HepG2 (cell line): ENCODE results near the gene CSNK1D. TPM values are rescaled to one million over a fixed set of nuclear protein-coding genes. Genes with fewer than 3 reads are reported as not detected.

Experiments used
- ATAC-seq: fragments of 200-7000 bp; cut with Tn5 transposase; 3 replicates; pipeline ENCODE4 v1.9.1; 2020; ENCODE audit warnings: mild to moderate bottlenecking, moderate library complexity
- BruUV-seq: library from RNA; stranded (reverse); fragments of 400-500 nt; replicated peaks from 2 replicates; lab custom pipeline; 2021; lab: Mats Ljungman, UMichigan
- CTCF ChIA-PET: fragments of 300-600 bp; formaldehyde crosslinking; extraction: SDS; loops from one replicate; lab custom pipeline; 2021; ENCODE audit warnings: low total read pairs, inconsistent platforms, low intra/inter-chr PET ratio; lab: Yijun Ruan, JAX
- POLR2A ChIA-PET: fragments of 350-600 bp; sonication (Branson Sonifier 250); formaldehyde crosslinking; loops from one replicate; lab custom pipeline; 2020; ENCODE audit warnings: antibody characterized with exemption, inconsistent platforms; lab: Yijun Ruan, JAX
- DNase-seq: peaks from one replicate; pipeline ENCODE4 v3.0.0-alpha.2; 2015; ENCODE audit warnings: low spot score
- FAIRE-seq: peaks from 3 replicates; lab custom pipeline; 2011; peaks lifted over from hg19 to GRCh38; lab: Jason Lieb, UNC
- H2AFZ ChIP-seq: one replicate; pipeline ENCODE4 v1.6.1; 2011; ENCODE audit warnings: low read length, inconsistent platforms
- H3K27ac ChIP-seq: fragments of 300-600 bp; 3 replicates; pipeline ENCODE4 v1.8.0; 2011; ENCODE audit warnings: mixed run types, mild to moderate bottlenecking, mixed read lengths, low read length, inconsistent platforms; ENCODE audit not compliant: insufficient read depth; ENCODE audit errors: extremely low read length
- H3K27me3 ChIP-seq, 2 experiments: fragments of 200-600 bp in 1 of 2; 2 replicates in 1 of 2; 3 replicates in 1 of 2; pipeline versions ENCODE4 v1.6.0 to v1.8.0; 2011; ENCODE audit warnings: low read length in 2 of 2, mild to moderate bottlenecking in 2 of 2, moderate library complexity in 2 of 2, inconsistent platforms in 1 of 2; ENCODE audit not compliant: insufficient read depth in 2 of 2, control insufficient read depth in 1 of 2
- H3K36me3 ChIP-seq, 2 experiments: fragments of 200-600 bp in 1 of 2; replicated peaks in 1 of 2; 2 replicates in 1 of 2; 3 replicates in 1 of 2; pipeline versions ENCODE4 v1.5.1 to v1.8.0; 2011; ENCODE audit warnings: low read length in 2 of 2, inconsistent platforms in 1 of 2; ENCODE audit not compliant: insufficient read depth in 2 of 2, control insufficient read depth in 1 of 2
- H3K4me1 ChIP-seq: 2 replicates; pipeline ENCODE4 v1.5.1; 2012; ENCODE audit warnings: low read length, inconsistent platforms; ENCODE audit not compliant: insufficient read depth
- H3K4me2 ChIP-seq: 2 replicates; pipeline ENCODE4 v1.6.0; 2011; ENCODE audit warnings: low read depth, low read length, inconsistent platforms
- H3K4me3 ChIP-seq, 3 experiments: fragments of 200-600 bp in 1 of 3; sonication (generic), shearing (Covaris generic) in 1 of 3; replicated peaks in 1 of 3; 2 replicates each; pipeline ENCODE4 v1.5.1; 2011 to 2016; ENCODE audit warnings: low read length in 3 of 3, inconsistent platforms in 2 of 3, low read depth in 2 of 3, mild to moderate bottlenecking in 2 of 3, control low read depth in 1 of 3, mixed read lengths in 1 of 3; ENCODE audit not compliant: insufficient read depth in 1 of 3
- H3K79me2 ChIP-seq: one replicate; pipeline ENCODE4 v1.6.1; 2011; ENCODE audit warnings: low read length, inconsistent platforms; ENCODE audit not compliant: insufficient read depth
- H3K9ac ChIP-seq: 2 replicates; pipeline ENCODE4 v1.6.0; 2011; ENCODE audit warnings: mild to moderate bottlenecking, low read depth, low read length, inconsistent platforms; ENCODE audit not compliant: insufficient read depth
- H3K9me3 ChIP-seq: 2 replicates; pipeline ENCODE4 v1.5.1; 2012; ENCODE audit warnings: mild to moderate bottlenecking, low read length
- H4K20me1 ChIP-seq: 2 replicates; pipeline ENCODE4 v1.6.0; 2011; ENCODE audit warnings: inconsistent platforms, mild to moderate bottlenecking, low read length, moderate library complexity; ENCODE audit not compliant: insufficient read depth
- FOSL1 ChIP-seq: sonication (generic); formaldehyde crosslinking; IDR thresholded peaks from 2 replicates; pipeline ENCODE4 v1.9.0; 2021; ENCODE audit warnings: missing genetic modification reagents, borderline replicate concordance
- KLF9 ChIP-seq: IDR thresholded peaks from 2 replicates; pipeline ENCODE4 v1.6.1; 2016; ENCODE audit warnings: low read depth
- MAFG ChIP-seq: sonication (generic); formaldehyde crosslinking; IDR thresholded peaks from 2 replicates; pipeline ENCODE4 v1.5.1; 2020; ENCODE audit warnings: mild to moderate bottlenecking, missing genetic modification reagents
- RBM39 ChIP-seq: fragments of 200-400 bp; formaldehyde crosslinking; IDR thresholded peaks from one replicate; pipeline ENCODE4 v1.6.1; 2018; ENCODE audit warnings: antibody characterized with exemption, mild to moderate bottlenecking, low read depth, low read length; ENCODE audit not compliant: poor library complexity, severe bottlenecking
- TRAFD1 ChIP-seq: sonication (generic); formaldehyde crosslinking; IDR thresholded peaks from 2 replicates; pipeline ENCODE4 v1.5.1; 2020; ENCODE audit warnings: missing genetic modification reagents, mild to moderate bottlenecking, borderline replicate concordance
- ZNF224 ChIP-seq: sonication (generic); formaldehyde crosslinking; IDR thresholded peaks from 2 replicates; pipeline ENCODE4 v1.5.0; 2020; ENCODE audit warnings: mild to moderate bottlenecking, missing genetic modification reagents
- ZNF24 ChIP-seq: fragments of 450-650 bp; IDR thresholded peaks from 2 replicates; pipeline ENCODE4 v1.6.1; 2017; ENCODE audit warnings: antibody characterized with exemption, mild to moderate bottlenecking
- ZNF512 ChIP-seq: sonication (generic); formaldehyde crosslinking; IDR thresholded peaks from 2 replicates; pipeline ENCODE4 v1.4.0; 2020; ENCODE audit warnings: mild to moderate bottlenecking, missing genetic modification reagents
- ZNF674 ChIP-seq: sonication (generic); formaldehyde crosslinking; IDR thresholded peaks from 2 replicates; pipeline ENCODE4 v1.5.0; 2020; ENCODE audit warnings: low read depth, mild to moderate bottlenecking, missing genetic modification reagents
- ZNF737 ChIP-seq: sonication (generic); formaldehyde crosslinking; IDR thresholded peaks from 2 replicates; pipeline ENCODE4 v1.5.0; 2020; ENCODE audit warnings: missing genetic modification reagents, mild to moderate bottlenecking, borderline replicate concordance
- WGBS: methylation state at CpG from one replicate; pipeline ENCODE4 v1.1.6; 2017; ENCODE audit warnings: low lambda C conversion rate; 5-methylcytosine and 5-hydroxymethylcytosine counted together
- in situ Hi-C: cut with HindIII; loops from 2 replicates; pipeline ENCODE4 v1.10.0; 2017; ENCODE audit warnings: low pct_unique_long_range_greater_than_20kb; ENCODE audit not compliant: extremely low pct_ligation_motif_present
- intact Hi-C: fragments of 100-400 bp; cut with micrococcal nuclease; formaldehyde crosslinking; loops from one replicate; pipeline ENCODE4 v1.10.0; 2022; ENCODE audit not compliant: unreplicated experiment
- polyA plus RNA-seq, 8 experiments: library from polyadenylated mRNA; depleted of rRNA in 3 of 8; stranded (reverse) in 7 of 8; unstranded in 1 of 8; fragments of >200 nt; fragmentation: Illumina TruSeq in 4 of 8; extraction: Trizol in 4 of 8; gene quantifications; 2 replicates each; pipeline versions ENCODE4 v1.2.1 to v1.2.3, GENCODE V29; 2011 to 2016; ENCODE audit warnings: low read depth in 4 of 8, missing spikeins in 1 of 8, mixed read lengths in 1 of 8; ENCODE audit not compliant: insufficient read depth in 1 of 8
- total RNA-seq, 5 experiments: library from RNA; depleted of rRNA; stranded (reverse); fragments of >200 nt; fragmentation: Illumina TruSeq; extraction: Trizol; gene quantifications; 2 replicates each; pipeline ENCODE4 v1.2.3, GENCODE V29; 2016; ENCODE audit warnings: low read depth in 1 of 5
- TF ChIP-seq, protein P1 (sequence below): sonication (generic); formaldehyde crosslinking; IDR thresholded peaks from 2 replicates; pipeline ENCODE4 v1.8.0; 2022; ENCODE audit warnings: missing genetic modification reagents, mild to moderate bottlenecking, moderate library complexity, borderline replicate concordance
- TF ChIP-seq, protein P2 (sequence below): sonication (generic); formaldehyde crosslinking; IDR thresholded peaks from 2 replicates; pipeline ENCODE4 v1.4.0; 2020; ENCODE audit warnings: missing genetic modification reagents

CSNK1D gene
- total and polyA plus RNA-seq, 2 of the 13 experiments (the other 11 are each of a cell fraction or from before 2014, with no cell fraction given), result 31.5 to 128 TPM

DNA sequence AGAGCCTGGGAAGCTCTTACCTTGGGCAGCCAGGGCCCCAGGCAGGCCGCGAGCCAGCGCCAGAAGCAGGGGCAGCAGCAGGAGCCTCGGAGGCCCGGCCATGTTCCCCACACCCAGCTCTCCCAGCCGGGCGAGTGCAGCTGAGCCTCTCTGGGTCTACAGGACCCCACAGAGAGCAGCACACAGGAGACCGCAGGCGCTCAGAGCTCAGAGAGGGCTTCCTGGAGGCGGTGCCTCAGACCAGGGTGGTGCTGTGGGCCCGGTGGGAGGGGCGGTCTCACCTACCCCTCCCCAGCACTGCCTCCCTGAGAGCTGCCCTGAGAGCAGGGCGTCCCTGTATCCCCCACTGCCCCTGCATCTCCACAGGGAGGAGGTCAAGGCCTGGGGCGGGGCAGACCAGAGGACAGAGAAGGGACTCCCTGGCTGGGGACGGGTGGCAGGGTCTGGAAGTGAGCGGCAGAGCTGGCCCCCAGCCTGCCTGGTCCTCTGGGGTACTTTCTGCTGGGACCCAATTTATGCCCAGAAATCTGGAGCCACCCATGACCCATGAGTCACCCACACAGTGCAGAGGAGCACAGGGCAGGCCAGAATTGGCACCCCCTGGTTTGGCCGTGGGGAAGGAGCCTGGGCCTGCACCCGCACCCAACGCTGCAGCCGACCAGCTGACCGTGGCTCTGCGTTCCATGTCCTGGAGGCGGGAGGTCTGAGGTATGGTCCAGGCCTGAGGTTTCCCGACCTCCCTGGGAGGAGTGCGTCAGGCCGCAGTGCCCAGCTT, 44.1 kb upstream of the CSNK1D start, which contains the start of gene CD7 (continued):
- TF ChIP-seq ZNF674 (CRISPR knock-in tag) (no peak), MAFG (CRISPR knock-in tag) (no peak), ZNF737 (CRISPR knock-in tag) (no peak)

DNA sequence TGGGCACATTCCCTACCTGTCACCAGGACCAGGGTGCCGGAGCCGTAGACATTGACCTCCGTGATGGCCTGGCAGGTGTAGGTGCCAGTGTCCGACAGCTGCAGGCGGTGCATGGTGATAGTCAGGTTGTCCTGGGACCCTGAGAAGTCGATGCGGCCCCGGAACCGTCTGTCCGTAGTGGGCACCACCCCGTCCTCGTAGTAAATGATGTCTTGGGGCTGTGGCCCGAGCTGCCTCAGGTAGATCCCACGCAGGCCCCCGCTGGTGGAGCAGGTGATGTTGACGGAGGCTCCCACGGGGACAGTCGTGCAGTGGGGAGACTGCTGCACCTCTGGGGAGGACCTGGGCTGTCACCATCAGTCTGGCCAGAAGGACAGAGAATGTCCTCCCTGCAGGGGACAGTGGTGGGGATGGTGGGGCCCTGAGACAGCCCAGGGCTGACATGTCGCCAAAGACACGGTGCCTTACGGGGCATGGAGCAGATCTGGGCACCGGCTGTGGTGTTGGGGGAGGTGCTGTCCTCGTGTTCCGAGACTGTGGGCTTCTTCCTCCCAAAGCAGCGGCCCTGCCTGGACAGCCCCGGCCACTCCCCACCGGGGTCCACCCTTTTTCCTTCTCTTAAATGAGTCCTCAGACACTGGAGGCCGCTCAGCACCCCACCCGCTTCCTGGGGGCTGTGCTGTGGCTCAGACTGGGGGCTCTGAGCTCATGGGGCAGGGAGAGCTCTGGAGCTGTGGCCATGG, 43.3 kb upstream of the CSNK1D start:
- H3K27ac ChIP-seq, result peak overlapping the region; percentile 54
- H3K4me1 ChIP-seq, result peaks cover 63% of the 10 kb centered on the region
- intact Hi-C loops, result loop anchor here (1.0 kb wide), 2 partner anchors 50 to 75 kb away; no protein-coding TSS in a partner anchor
- H3K27me3 ChIP-seq, result no peaks in the 10 kb centered on the region; a peak in 1 of 5 replicates
- DNase-seq (no peak), ATAC-seq (peak; percentile 34), FAIRE-seq (no peak)
- ChIA-PET CTCF (interaction anchor here (1.0 kb wide), 1 partner anchor 16 kb away, joined by 3 read pairs; no protein-coding TSS in a partner anchor), POLR2A (interaction anchor here (0.8 to 2.6 kb wide), 19 partner anchors 8 to 260 kb away, joined by 3 to 152 read pairs (median 8); partner anchors contain the start of genes CSNK1D and SLC16A3)
- peak overlapping the region; percentile 64 for H3K9ac ChIP-seq
- no peaks in the 10 kb centered on the region for H3K9me3 ChIP-seq
- 43% methylated on average over 9 of the region's 29 CpGs for WGBS
- H2AFZ ChIP-seq, result no peak overlapping the region
- in situ Hi-C loops, result no loop called here
- H3K79me2 ChIP-seq, result peaks cover 3% of the 10 kb centered on the region
- TSS peak; percentile 54 for BruUV-seq
- H3K36me3 ChIP-seq, result no peaks in the 10 kb centered on the region
- H4K20me1 ChIP-seq, result no peaks in the 10 kb centered on the region
- H3K4me3 ChIP-seq, result peak overlapping the region; percentile 63 to 72 (median 69)
- peak overlapping the region; percentile 88 for H3K4me2 ChIP-seq
- TF ChIP-seq, protein P1, sequence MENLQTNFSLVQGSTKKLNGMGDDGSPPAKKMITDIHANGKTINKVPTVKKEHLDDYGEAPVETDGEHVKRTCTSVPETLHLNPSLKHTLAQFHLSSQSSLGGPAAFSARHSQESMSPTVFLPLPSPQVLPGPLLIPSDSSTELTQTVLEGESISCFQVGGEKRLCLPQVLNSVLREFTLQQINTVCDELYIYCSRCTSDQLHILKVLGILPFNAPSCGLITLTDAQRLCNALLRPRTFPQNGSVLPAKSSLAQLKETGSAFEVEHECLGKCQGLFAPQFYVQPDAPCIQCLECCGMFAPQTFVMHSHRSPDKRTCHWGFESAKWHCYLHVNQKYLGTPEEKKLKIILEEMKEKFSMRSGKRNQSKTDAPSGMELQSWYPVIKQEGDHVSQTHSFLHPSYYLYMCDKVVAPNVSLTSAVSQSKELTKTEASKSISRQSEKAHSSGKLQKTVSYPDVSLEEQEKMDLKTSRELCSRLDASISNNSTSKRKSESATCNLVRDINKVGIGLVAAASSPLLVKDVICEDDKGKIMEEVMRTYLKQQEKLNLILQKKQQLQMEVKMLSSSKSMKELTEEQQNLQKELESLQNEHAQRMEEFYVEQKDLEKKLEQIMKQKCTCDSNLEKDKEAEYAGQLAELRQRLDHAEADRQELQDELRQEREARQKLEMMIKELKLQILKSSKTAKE (CRISPR knock-in tag), result no peak
- TF ChIP-seq KLF9 (CRISPR knock-in tag) (no peak), ZNF24 (no peak), ZNF512 (CRISPR knock-in tag) (no peak), RBM39 (no peak), TRAFD1 (CRISPR knock-in tag) (peak; percentile 36; the same call in 1 of the 2 replicates), ZNF224 (0 out of 2 replicates have a peak, but pooled peaks have one; percentile 27), FOSL1 (no peak)
- TF ChIP-seq, protein P2, sequence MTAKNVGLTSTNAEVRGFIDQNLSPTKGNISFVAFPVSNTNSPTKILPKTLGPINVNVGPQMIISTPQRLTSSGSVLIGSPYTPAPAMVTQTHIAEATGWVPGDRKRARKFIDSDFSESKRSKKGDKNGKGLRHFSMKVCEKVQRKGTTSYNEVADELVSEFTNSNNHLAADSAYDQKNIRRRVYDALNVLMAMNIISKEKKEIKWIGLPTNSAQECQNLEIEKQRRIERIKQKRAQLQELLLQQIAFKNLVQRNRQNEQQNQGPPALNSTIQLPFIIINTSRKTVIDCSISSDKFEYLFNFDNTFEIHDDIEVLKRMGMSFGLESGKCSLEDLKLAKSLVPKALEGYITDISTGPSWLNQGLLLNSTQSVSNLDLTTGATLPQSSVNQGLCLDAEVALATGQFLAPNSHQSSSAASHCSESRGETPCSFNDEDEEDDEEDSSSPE (CRISPR knock-in tag), result no peak
